SK-N-SH (cell line): Measurements from ENCODE around the gene NUMBL. TPM values are rescaled to one million over a fixed set of nuclear protein-coding genes. Genes with fewer than 3 reads are reported as not detected.

Source experiments
- CTCF ChIA-PET: fragments of 300-600, 350-600 bp; formaldehyde crosslinking; extraction: SDS; loops from one replicate; lab custom pipeline; 2021; lab: Yijun Ruan, JAX
- POLR2A ChIA-PET: fragments of 350-600 bp; sonication (Branson Sonifier 250); formaldehyde crosslinking; extraction: SDS; loops from one replicate; lab custom pipeline; 2020; ENCODE audit warnings: antibody characterized with exemption, inconsistent platforms; lab: Yijun Ruan, JAX
- DNase-seq: peaks from one replicate; pipeline ENCODE4 v3.0.0; 2012
- H2AFZ ChIP-seq: fragments of 200-600 bp; sonication (generic); 2 replicates; pipeline ENCODE4 v1.8.1; 2016; ENCODE audit warnings: antibody characterized with exemption, mild to moderate bottlenecking, low read depth
- H3F3A ChIP-seq: fragments of 200-600 bp; sonication (generic); replicated peaks from 2 replicates; pipeline ENCODE3; 2016; ENCODE audit warnings: antibody characterized with exemption, mild to moderate bottlenecking; ENCODE audit not compliant: insufficient read depth
- H3K27ac ChIP-seq, 2 experiments: fragments of 200-500 bp in 1 of 2; fragments of 200-600 bp in 1 of 2; sonication (Bioruptor generic) in 1 of 2; sonication (generic), shearing (Covaris generic) in 1 of 2; 2 replicates each; pipeline versions ENCODE4 v1.5.1 to v1.6.1; 2014 to 2016; ENCODE audit warnings: low read depth in 2 of 2, inconsistent platforms in 1 of 2, low read length in 1 of 2, mild to moderate bottlenecking in 1 of 2, mixed read lengths in 1 of 2
- H3K27me3 ChIP-seq: fragments of 200-600 bp; sonication (generic), shearing (Covaris generic); 2 replicates; pipeline ENCODE4 v1.6.1; 2016; ENCODE audit warnings: mixed run types; ENCODE audit not compliant: insufficient read depth
- H3K36me3 ChIP-seq, 2 experiments: fragments of 200-500 bp in 1 of 2; fragments of 200-600 bp in 1 of 2; sonication (Bioruptor generic) in 1 of 2; sonication (generic) in 1 of 2; replicated peaks in 1 of 2; 2 replicates each; pipeline versions ENCODE3 to v1.5.1; 2014 to 2016; ENCODE audit warnings: low read length in 1 of 2, mild to moderate bottlenecking in 1 of 2; ENCODE audit not compliant: insufficient read depth in 2 of 2, control insufficient read depth in 1 of 2
- H3K4me1 ChIP-seq, 2 experiments: fragments of 200-500 bp in 1 of 2; fragments of 200-600 bp in 1 of 2; sonication (Bioruptor generic) in 1 of 2; sonication (generic), shearing (Covaris generic) in 1 of 2; 2 replicates each; pipeline versions ENCODE4 v1.5.1 to v1.6.1; 2014 to 2016; ENCODE audit warnings: low read depth in 1 of 2, low read length in 1 of 2, mixed run types in 1 of 2; ENCODE audit not compliant: insufficient read depth in 2 of 2, control insufficient read depth in 1 of 2
- H3K4me2 ChIP-seq: fragments of 200-600 bp; sonication (generic), shearing (Covaris generic); 2 replicates; pipeline ENCODE4 v1.6.1; 2017; ENCODE audit warnings: mixed run types
- H3K4me3 ChIP-seq, 2 experiments: fragments of 200-500 bp in 1 of 2; fragments of 200-600 bp in 1 of 2; sonication (Bioruptor generic) in 1 of 2; sonication (generic), shearing (Covaris generic) in 1 of 2; 2 replicates each; pipeline versions ENCODE4 v1.5.1 to v1.8.1; 2014 to 2016; ENCODE audit warnings: low read depth in 2 of 2, inconsistent platforms in 1 of 2, low read length in 1 of 2, mild to moderate bottlenecking in 1 of 2, mixed read lengths in 1 of 2, moderate library complexity in 1 of 2
- H3K79me2 ChIP-seq: fragments of 200-600 bp; sonication (generic); 2 replicates; pipeline ENCODE4 v1.8.1; 2017; ENCODE audit warnings: mild to moderate bottlenecking; ENCODE audit not compliant: insufficient read depth
- H3K9ac ChIP-seq: fragments of 200-600 bp; sonication (generic); 2 replicates; pipeline ENCODE4 v1.6.1; 2017; ENCODE audit warnings: mixed run types
- H3K9me2 ChIP-seq: fragments of 200-600 bp; sonication (generic); 2 replicates; pipeline ENCODE4 v1.6.1; 2017; ENCODE audit warnings: mixed run types
- H3K9me3 ChIP-seq: fragments of 200-600 bp; sonication (generic); 2 replicates; pipeline ENCODE4 v1.6.1; 2017; ENCODE audit warnings: mixed run types, mild to moderate bottlenecking, moderate library complexity
- H4K20me1 ChIP-seq: fragments of 200-600 bp; sonication (generic); 2 replicates; pipeline ENCODE4 v1.6.1; 2017; ENCODE audit warnings: mild to moderate bottlenecking, mixed run types; ENCODE audit not compliant: insufficient read depth
- CHD2 ChIP-seq: fragments of 150-350 bp; IDR thresholded peaks from 2 replicates; pipeline ENCODE4 v1.6.1; 2018; ENCODE audit warnings: low read length; ENCODE audit not compliant: partially characterized antibody
- EP300 ChIP-seq, 2 experiments: IDR thresholded peaks; 2 replicates each; pipeline versions ENCODE4 v1.4.0 to v1.6.1; 2012; ENCODE audit warnings: borderline replicate concordance in 1 of 2, low read depth in 1 of 2, low read length in 1 of 2
- EZH2phosphoT487 ChIP-seq: fragments of 200-600 bp; sonication (generic); IDR thresholded peaks from 2 replicates; pipeline ENCODE4 v1.6.1; 2017; ENCODE audit warnings: low read depth, mixed run types, mild to moderate bottlenecking, antibody characterized with exemption, moderate library complexity, borderline replicate concordance
- FOXJ3 ChIP-seq: sonication (generic); formaldehyde crosslinking; IDR thresholded peaks from 2 replicates; pipeline ENCODE4 v1.5.1; 2020; ENCODE audit warnings: mild to moderate bottlenecking, missing genetic modification reagents
- FOXM1 ChIP-seq: IDR thresholded peaks from 2 replicates; pipeline ENCODE4 v1.4.0; 2012; ENCODE audit warnings: low read depth, mild to moderate bottlenecking
- JUND ChIP-seq: IDR thresholded peaks from 2 replicates; pipeline ENCODE4 v1.4.0; 2012
- RAD21 ChIP-seq: IDR thresholded peaks from 2 replicates; pipeline ENCODE4 v1.6.1; 2012; ENCODE audit warnings: mild to moderate bottlenecking, low read length
- RFX5 ChIP-seq: IDR thresholded peaks from 2 replicates; pipeline ENCODE4 v1.6.1; 2012; ENCODE audit warnings: mild to moderate bottlenecking, improper control_type of control experiment, low read length
- RXRA ChIP-seq: IDR thresholded peaks from 2 replicates; pipeline ENCODE4 v1.4.0; 2012; ENCODE audit warnings: low read depth, mild to moderate bottlenecking, borderline replicate concordance
- TCF12 ChIP-seq: IDR thresholded peaks from 2 replicates; pipeline ENCODE4 v1.4.0; 2012
- WGBS: methylation state at CpG from one replicate; pipeline ENCODE4 v1.1.6; 2017; ENCODE audit warnings: low lambda C conversion rate; 5-methylcytosine and 5-hydroxymethylcytosine counted together
- polyA plus RNA-seq, 3 experiments: library from polyadenylated mRNA; depleted of rRNA; stranded (reverse); fragments of >200 nt; gene quantifications; 2 replicates each; pipeline ENCODE4 v1.2.3, GENCODE V29; 2012
- TF ChIP-seq, protein P1 (sequence below): fragments of 200-600 bp; sonication (generic); IDR thresholded peaks from 2 replicates; pipeline ENCODE4 v1.6.1; 2017; ENCODE audit warnings: antibody characterized with exemption, mild to moderate bottlenecking, moderate library complexity
- TF ChIP-seq, protein P2 (sequence below): fragments of 150-350 bp; IDR thresholded peaks from 2 replicates; pipeline ENCODE4 v1.6.1; 2017; ENCODE audit warnings: antibody characterized with exemption, low read length, low read depth, borderline replicate concordance
- TF ChIP-seq, protein P3 (sequence below): IDR thresholded peaks from 2 replicates; pipeline ENCODE4 v1.6.1; 2012; ENCODE audit warnings: mild to moderate bottlenecking, low read depth, low read length, moderate library complexity
- TF ChIP-seq, protein P4 (sequence below): IDR thresholded peaks from 2 replicates; pipeline ENCODE4 v1.4.0; 2012; ENCODE audit warnings: low read depth, borderline replicate concordance
- TF ChIP-seq, protein P5 (sequence below): IDR thresholded peaks from 2 replicates; pipeline ENCODE4 v1.4.0; 2012; ENCODE audit warnings: low read depth

Gene NUMBL
- polyA plus RNA-seq, 1 of the 3 experiments (the other 2 are of a cell fraction): 54.6 TPM

DNA sequence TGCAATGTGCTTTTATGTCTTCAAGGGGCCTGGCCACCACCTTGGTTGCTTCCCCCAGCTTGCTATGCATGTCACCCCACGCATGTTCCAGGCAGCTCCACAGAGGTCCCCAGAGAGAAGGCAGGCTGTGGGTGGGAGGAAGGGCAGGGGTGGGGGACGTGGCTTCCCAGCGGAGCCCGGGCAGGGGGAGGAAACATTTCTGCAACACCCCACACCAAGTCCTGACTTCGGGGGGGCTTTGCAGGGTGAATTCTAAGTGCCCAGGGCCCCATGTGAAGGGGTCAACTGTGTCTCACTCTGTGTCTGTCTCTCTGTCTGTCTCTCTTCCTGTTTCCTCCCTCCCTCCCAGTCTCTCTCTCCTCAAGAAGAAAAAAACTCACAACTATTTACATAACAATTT lies 49.7 kb downstream of the NUMBL start:
- Histone ChIP-seq H3K27me3 (no peaks in the 10 kb centered on the region), H2AFZ (peak overlapping the region; percentile 70; the same call in 1 of the 2 replicates)
- TF ChIP-seq TCF12 (no peak), EP300 (IDR thresholded peaks at IDR 0.05; ENCODE audit: borderline replicate concordance in 1 of 2, low read depth in 1 of 2, low read length in 1 of 2) (no peak), RXRA (no peak), FOXM1 (no peak), RFX5 (no peak), JUND (no peak), FOXJ3 (CRISPR knock-in tag) (no peak), EZH2phosphoT487 (no peak), CHD2 (no peak), RAD21 (no peak)
- TF ChIP-seq, protein P1, sequence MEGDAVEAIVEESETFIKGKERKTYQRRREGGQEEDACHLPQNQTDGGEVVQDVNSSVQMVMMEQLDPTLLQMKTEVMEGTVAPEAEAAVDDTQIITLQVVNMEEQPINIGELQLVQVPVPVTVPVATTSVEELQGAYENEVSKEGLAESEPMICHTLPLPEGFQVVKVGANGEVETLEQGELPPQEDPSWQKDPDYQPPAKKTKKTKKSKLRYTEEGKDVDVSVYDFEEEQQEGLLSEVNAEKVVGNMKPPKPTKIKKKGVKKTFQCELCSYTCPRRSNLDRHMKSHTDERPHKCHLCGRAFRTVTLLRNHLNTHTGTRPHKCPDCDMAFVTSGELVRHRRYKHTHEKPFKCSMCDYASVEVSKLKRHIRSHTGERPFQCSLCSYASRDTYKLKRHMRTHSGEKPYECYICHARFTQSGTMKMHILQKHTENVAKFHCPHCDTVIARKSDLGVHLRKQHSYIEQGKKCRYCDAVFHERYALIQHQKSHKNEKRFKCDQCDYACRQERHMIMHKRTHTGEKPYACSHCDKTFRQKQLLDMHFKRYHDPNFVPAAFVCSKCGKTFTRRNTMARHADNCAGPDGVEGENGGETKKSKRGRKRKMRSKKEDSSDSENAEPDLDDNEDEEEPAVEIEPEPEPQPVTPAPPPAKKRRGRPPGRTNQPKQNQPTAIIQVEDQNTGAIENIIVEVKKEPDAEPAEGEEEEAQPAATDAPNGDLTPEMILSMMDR: no peak
- TF ChIP-seq, protein P2, sequence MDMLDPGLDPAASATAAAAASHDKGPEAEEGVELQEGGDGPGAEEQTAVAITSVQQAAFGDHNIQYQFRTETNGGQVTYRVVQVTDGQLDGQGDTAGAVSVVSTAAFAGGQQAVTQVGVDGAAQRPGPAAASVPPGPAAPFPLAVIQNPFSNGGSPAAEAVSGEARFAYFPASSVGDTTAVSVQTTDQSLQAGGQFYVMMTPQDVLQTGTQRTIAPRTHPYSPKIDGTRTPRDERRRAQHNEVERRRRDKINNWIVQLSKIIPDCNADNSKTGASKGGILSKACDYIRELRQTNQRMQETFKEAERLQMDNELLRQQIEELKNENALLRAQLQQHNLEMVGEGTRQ: no peak
- TF ChIP-seq, protein P3, sequence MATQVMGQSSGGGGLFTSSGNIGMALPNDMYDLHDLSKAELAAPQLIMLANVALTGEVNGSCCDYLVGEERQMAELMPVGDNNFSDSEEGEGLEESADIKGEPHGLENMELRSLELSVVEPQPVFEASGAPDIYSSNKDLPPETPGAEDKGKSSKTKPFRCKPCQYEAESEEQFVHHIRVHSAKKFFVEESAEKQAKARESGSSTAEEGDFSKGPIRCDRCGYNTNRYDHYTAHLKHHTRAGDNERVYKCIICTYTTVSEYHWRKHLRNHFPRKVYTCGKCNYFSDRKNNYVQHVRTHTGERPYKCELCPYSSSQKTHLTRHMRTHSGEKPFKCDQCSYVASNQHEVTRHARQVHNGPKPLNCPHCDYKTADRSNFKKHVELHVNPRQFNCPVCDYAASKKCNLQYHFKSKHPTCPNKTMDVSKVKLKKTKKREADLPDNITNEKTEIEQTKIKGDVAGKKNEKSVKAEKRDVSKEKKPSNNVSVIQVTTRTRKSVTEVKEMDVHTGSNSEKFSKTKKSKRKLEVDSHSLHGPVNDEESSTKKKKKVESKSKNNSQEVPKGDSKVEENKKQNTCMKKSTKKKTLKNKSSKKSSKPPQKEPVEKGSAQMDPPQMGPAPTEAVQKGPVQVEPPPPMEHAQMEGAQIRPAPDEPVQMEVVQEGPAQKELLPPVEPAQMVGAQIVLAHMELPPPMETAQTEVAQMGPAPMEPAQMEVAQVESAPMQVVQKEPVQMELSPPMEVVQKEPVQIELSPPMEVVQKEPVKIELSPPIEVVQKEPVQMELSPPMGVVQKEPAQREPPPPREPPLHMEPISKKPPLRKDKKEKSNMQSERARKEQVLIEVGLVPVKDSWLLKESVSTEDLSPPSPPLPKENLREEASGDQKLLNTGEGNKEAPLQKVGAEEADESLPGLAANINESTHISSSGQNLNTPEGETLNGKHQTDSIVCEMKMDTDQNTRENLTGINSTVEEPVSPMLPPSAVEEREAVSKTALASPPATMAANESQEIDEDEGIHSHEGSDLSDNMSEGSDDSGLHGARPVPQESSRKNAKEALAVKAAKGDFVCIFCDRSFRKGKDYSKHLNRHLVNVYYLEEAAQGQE: no peak
- TF ChIP-seq, protein P4, sequence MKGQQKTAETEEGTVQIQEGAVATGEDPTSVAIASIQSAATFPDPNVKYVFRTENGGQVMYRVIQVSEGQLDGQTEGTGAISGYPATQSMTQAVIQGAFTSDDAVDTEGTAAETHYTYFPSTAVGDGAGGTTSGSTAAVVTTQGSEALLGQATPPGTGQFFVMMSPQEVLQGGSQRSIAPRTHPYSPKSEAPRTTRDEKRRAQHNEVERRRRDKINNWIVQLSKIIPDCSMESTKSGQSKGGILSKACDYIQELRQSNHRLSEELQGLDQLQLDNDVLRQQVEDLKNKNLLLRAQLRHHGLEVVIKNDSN: no peak
- TF ChIP-seq, protein P5, sequence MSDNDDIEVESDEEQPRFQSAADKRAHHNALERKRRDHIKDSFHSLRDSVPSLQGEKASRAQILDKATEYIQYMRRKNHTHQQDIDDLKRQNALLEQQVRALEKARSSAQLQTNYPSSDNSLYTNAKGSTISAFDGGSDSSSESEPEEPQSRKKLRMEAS: no peak
- TF ChIP-seq, all 33 proteins: peak for 0
- ChIA-PET POLR2A (no interaction called here), CTCF (interaction anchor here (1.0 kb wide), 1 partner anchor 23 kb away, joined by 3 read pairs; no protein-coding TSS in a partner anchor)
- H3K9me2 ChIP-seq: no peaks in the 10 kb centered on the region
- peaks cover 0 to 3% of the 10 kb centered on the region in 2 experiments; a peak in 2 of 4 replicates for H3K4me1 ChIP-seq
- no peak for DNase-seq
- 76% methylated on average over 5 of the region's 5 CpGs for WGBS
- H3K36me3 ChIP-seq: no peaks in the 10 kb centered on the region
- no peak overlapping the region for H3K4me3 ChIP-seq
- H4K20me1 ChIP-seq: no peaks in the 10 kb centered on the region
- no peak overlapping the region for H3K27ac ChIP-seq
- no peaks in the 10 kb centered on the region for H3K79me2 ChIP-seq
- no peaks in the 10 kb centered on the region for H3K9me3 ChIP-seq
- H3K9ac ChIP-seq: no peak overlapping the region
- no peak overlapping the region; the same call in 1 of the 2 replicates for H3K4me2 ChIP-seq
- peaks cover 5% of the 10 kb centered on the region for H3F3A ChIP-seq
